OCI-LY7 (cell line): ENCODE measurements around the gene OSBP.
"Not testable (repeated sequence)": the region's sequence is repeated elsewhere in the genome, so short reads cannot be mapped to it uniquely, and the experiment has no call there.

Source experiments
- CTCF ChIP-seq: fragments of 200-600 bp; sonication (generic); conservative IDR thresholded peaks from 2 replicates; pipeline ENCODE4 v1.5.1; 2014; ENCODE audit warnings: mild to moderate bottlenecking, antibody characterized with exemption, low read length, moderate library complexity, mixed read lengths
- EZH2phosphoT487 ChIP-seq: fragments of 200-600 bp; sonication (generic); IDR thresholded peaks from 2 replicates; pipeline ENCODE4 v1.6.1; 2018; ENCODE audit warnings: low read depth, borderline replicate concordance, mild to moderate bottlenecking, mixed run types, antibody characterized with exemption, low read length, moderate library complexity, mixed read lengths

DNA sequence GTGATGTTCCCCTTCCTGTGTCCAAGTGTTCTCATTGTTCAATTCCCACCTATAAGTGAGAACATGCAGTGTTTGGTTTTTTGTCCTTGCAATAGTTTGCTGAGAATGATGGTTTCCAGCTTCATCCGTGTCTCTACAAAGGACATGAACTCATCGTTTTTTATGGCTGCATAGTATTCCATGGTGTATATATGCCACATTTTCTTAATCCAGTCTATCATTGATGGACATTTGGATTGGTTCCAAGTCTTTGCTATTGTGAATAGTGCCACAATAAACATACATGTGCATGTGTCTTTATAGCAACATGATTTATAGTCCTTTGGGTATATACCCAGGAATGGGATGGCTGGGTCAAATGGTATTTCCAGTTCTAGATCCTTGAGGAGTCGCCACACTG is 71.9 kb downstream of the OSBP start:
- TF ChIP-seq CTCF, EZH2phosphoT487: not testable (repeated sequence)
